NCI-H128 (cell line): ENCODE measurements around the gene MPC1.
"Not testable (repeated sequence)": the region's sequence is repeated elsewhere in the genome, so short reads cannot be mapped to it uniquely, and the experiment has no call there.

Experiments
- DNase-seq: peaks from one replicate; lab custom pipeline; 2025; ENCODE audit not compliant: unreplicated experiment; lab: John Stamatoyannopoulos, UW

Gene MPC1

GRCh38 chr6:166348305-166348949 is 34.3 kb downstream of the MPC1 start:
- DNase-seq: no peak

GRCh38 chr6:166346965-166347364 is 35.8 kb downstream of the MPC1 start:
- no peak for DNase-seq

GRCh38 chr6:166346449-166346848 is 36.3 kb downstream of the MPC1 start:
- no peak for DNase-seq

- not testable (repeated sequence) for DNase-seq
Measured at GRCh38 chr6:166345672-166346071, 37.1 kb downstream of the MPC1 start.

- not testable (repeated sequence) for DNase-seq
Measured at GRCh38 chr6:166344921-166345320, 37.8 kb downstream of the MPC1 start.

GRCh38 chr6:166344240-166344639 is 38.5 kb downstream of the MPC1 start:
- DNase-seq: no peak

GRCh38 chr6:166343150-166343487 is 39.6 kb downstream of the MPC1 start:
- DNase-seq: no peak

- DNase-seq: peak; percentile 47
Measured at GRCh38 chr6:166342349-166343149, 40.2 kb downstream of the MPC1 start, which contains the start of gene SFT2D1. Gene SFT2D1, minus strand, starts transcription at chr6:166342545. Its CDS starts 64 bp downstream, at chr6:166342481.

- DNase-seq: no peak
Measured at GRCh38 chr6:166341977-166342348, 40.8 kb downstream of the MPC1 start.

GRCh38 chr6:166341464-166341863 is 41.3 kb downstream of the MPC1 start:
- no peak for DNase-seq

GRCh38 chr6:166338854-166339253 is 43.9 kb downstream of the MPC1 start:
- no peak for DNase-seq

- DNase-seq: no peak
Measured at GRCh38 chr6:166336847-166337246, 45.9 kb downstream of the MPC1 start.

GRCh38 chr6:166335378-166336302 is 47.1 kb downstream of the MPC1 start:
- DNase-seq: no peak

- no peak for DNase-seq
Measured at GRCh38 chr6:166334878-166335277, 47.9 kb downstream of the MPC1 start.

- DNase-seq: no peak
Measured at GRCh38 chr6:166333172-166333995, 49.4 kb downstream of the MPC1 start.

- no peak for DNase-seq
Measured at GRCh38 chr6:166331503-166332415, 51.0 kb downstream of the MPC1 start.

- no peak for DNase-seq
Measured at GRCh38 chr6:166330612-166331011, 52.1 kb downstream of the MPC1 start.

- no peak for DNase-seq
Measured at GRCh38 chr6:166325383-166326042, 57.2 kb downstream of the MPC1 start.

GRCh38 chr6:166323395-166323794 is 59.3 kb downstream of the MPC1 start:
- no peak for DNase-seq
